Measurements from ENCODE around the gene PTPN5.
"Not testable (repeated sequence)": the region's sequence is repeated elsewhere in the genome, so short reads cannot be mapped to it uniquely, and the experiment has no call there.

The PTPN5 gene

GRCh38 chr11:18691467-18692140, 100.0 kb downstream of the PTPN5 start:
- not testable (repeated sequence) for H3K4me1 ChIP-seq (ENCODE audit: control insufficient read depth, insufficient read depth, low read length); H3K9ac ChIP-seq (ENCODE audit: low read depth, low read length); H3K27me3 ChIP-seq (ENCODE audit: control insufficient read depth, insufficient read depth, low read length); H3K9me3 ChIP-seq (ENCODE audit: control insufficient read depth, insufficient read depth, low read length); H3K4me3 ChIP-seq (ENCODE audit: low read depth, low read length); H3K36me3 ChIP-seq (ENCODE audit: control insufficient read depth, insufficient read depth, low read length)

GRCh38 chr11:18684267-18684666, 107.3 kb downstream of the PTPN5 start:
- Histone ChIP-seq H3K4me3 (ENCODE audit: low read depth, low read length) (no peak overlapping the region), H3K27me3 (ENCODE audit: control insufficient read depth, insufficient read depth, low read length) (no peaks in the 10 kb centered on the region), H3K36me3 (ENCODE audit: control insufficient read depth, insufficient read depth, low read length) (no peaks in the 10 kb centered on the region), H3K9ac (ENCODE audit: low read depth, low read length) (no peak overlapping the region), H3K4me1 (ENCODE audit: control insufficient read depth, insufficient read depth, low read length) (no peaks in the 10 kb centered on the region), H3K9me3 (ENCODE audit: control insufficient read depth, insufficient read depth, low read length) (no peaks in the 10 kb centered on the region)

- H3K4me3 ChIP-seq (ENCODE audit: low read depth, low read length): no peak overlapping the region
- H3K27me3 ChIP-seq (ENCODE audit: control insufficient read depth, insufficient read depth, low read length): no peaks in the 10 kb centered on the region
- no peaks in the 10 kb centered on the region for H3K9me3 ChIP-seq (ENCODE audit: control insufficient read depth, insufficient read depth, low read length)
- no peak overlapping the region for H3K9ac ChIP-seq (ENCODE audit: low read depth, low read length)
- no peaks in the 10 kb centered on the region for H3K36me3 ChIP-seq (ENCODE audit: control insufficient read depth, insufficient read depth, low read length)
- no peaks in the 10 kb centered on the region for H3K4me1 ChIP-seq (ENCODE audit: control insufficient read depth, insufficient read depth, low read length)
These were observed 109.1 kb downstream of the PTPN5 start for GRCh38 chr11:18682466-18682865.

DNA sequence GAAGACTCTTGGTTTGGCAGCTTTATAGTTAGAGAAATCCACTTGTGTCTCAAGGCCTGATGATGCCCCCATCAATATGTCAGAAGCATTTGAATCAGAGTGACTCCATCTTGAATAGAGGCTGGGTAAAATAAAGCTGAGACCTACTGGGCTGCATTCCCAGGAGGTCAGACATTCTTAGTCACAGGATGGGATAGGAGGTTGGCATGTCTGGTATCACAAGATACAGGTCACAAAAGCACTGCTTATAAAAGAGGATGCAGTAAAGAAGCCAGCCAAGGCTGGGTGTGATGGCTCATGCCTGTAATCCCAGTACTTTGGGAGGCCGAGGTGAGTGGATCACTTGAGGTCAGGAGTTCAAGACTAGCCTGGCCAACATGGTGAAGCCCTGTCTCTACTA, 109.6 kb downstream of the PTPN5 start:
- H3K9ac ChIP-seq (ENCODE audit: low read depth, low read length); H3K9me3 ChIP-seq (ENCODE audit: control insufficient read depth, insufficient read depth, low read length); H3K4me3 ChIP-seq (ENCODE audit: low read depth, low read length); H3K27me3 ChIP-seq (ENCODE audit: control insufficient read depth, insufficient read depth, low read length); H3K36me3 ChIP-seq (ENCODE audit: control insufficient read depth, insufficient read depth, low read length); H3K4me1 ChIP-seq (ENCODE audit: control insufficient read depth, insufficient read depth, low read length): not testable (repeated sequence)

Measured in iPS-15b (cell line).